Urinary bladder (tissue), 4 donors: Measurements from ENCODE around the gene TMCC2. TPM values are rescaled to one million over a fixed set of nuclear protein-coding genes. Genes with fewer than 3 reads are reported as not detected.
A peak's percentile ranks its signal among the peaks of the same experiment; 100 is the strongest.

ENCODE experiments used
- DNase-seq: peaks from one replicate; pipeline ENCODE4 v3.0.0-alpha.2; 2015; ENCODE audit errors: extremely low spot score
- H3K27ac ChIP-seq: one replicate; pipeline ENCODE4 v1.5.1; 2013; ENCODE audit warnings: low read depth, mild to moderate bottlenecking, moderate library complexity
- H3K36me3 ChIP-seq: one replicate; pipeline ENCODE4 v1.6.1; 2013; ENCODE audit warnings: mild to moderate bottlenecking, moderate library complexity; ENCODE audit not compliant: insufficient read depth
- H3K4me1 ChIP-seq: one replicate; pipeline ENCODE4 v1.6.1; 2013; ENCODE audit warnings: mild to moderate bottlenecking, moderate library complexity; ENCODE audit not compliant: insufficient read depth
- H3K4me3 ChIP-seq: one replicate; pipeline ENCODE4 v1.5.1; 2013; ENCODE audit warnings: low read depth, low read length
- WGBS: extraction: QIAGEN DNeasy Blood & Tissue Kit; methylation state at CpG from one replicate; pipeline ENCODE4 v1.1.7; 2013; 5-methylcytosine and 5-hydroxymethylcytosine counted together
- polyA plus RNA-seq: library from polyadenylated mRNA; stranded (reverse); fragments of 200-250 nt; gene quantifications from one replicate; pipeline ENCODE4 v1.2.3, GENCODE V29; 2013
- total RNA-seq: library from RNA; depleted of rRNA; stranded (reverse); fragments of >200 nt; gene quantifications from one replicate; pipeline ENCODE4 v1.2.3, GENCODE V29; 2014
- donor health status: healthy with polysubstance abuse.
- donor health status: healthy.

The TMCC2 gene
- total and polyA plus RNA-seq, 2 donors, result 2.7 to 4.4 TPM

DNA sequence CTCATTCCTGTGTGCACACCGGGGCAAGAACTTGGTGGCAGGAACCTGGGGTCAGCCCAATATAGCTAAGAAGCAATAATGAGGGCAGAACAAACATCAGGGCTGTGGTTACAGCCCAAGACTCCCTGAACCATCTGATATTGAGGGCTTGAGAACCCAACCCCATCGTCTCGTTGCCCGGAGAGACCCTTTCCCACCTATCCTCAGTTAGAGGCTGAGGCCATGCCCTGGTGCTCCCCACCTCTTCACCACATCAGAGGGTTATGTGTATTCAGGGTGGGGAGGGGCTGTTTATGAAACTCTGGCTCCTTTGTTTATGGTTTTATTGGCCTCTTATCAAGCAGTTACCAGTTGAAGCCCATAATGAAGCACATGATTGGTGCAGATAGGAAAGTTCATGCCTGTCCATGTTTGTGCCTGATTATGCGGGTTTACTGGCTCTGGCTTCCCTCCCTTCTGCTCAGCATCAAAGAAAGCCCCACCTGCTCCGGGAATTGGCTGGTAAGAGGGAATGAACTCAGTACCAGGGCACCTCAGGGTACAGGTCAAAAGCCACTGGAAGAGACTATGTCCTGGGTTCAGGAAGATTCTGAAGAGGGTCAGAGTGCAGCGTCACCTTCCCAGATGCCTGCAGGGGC, 79.3 kb downstream of the TMCC2 start:
- H3K4me3 ChIP-seq, result no peak overlapping the region
- H3K27ac ChIP-seq, result no peak overlapping the region
- DNase-seq, result no peak
- H3K4me1 ChIP-seq, result no peaks in the 10 kb centered on the region
- H3K36me3 ChIP-seq, result no peaks in the 10 kb centered on the region
- WGBS, result 87% methylated on average over 7 of the region's 7 CpGs

DNA sequence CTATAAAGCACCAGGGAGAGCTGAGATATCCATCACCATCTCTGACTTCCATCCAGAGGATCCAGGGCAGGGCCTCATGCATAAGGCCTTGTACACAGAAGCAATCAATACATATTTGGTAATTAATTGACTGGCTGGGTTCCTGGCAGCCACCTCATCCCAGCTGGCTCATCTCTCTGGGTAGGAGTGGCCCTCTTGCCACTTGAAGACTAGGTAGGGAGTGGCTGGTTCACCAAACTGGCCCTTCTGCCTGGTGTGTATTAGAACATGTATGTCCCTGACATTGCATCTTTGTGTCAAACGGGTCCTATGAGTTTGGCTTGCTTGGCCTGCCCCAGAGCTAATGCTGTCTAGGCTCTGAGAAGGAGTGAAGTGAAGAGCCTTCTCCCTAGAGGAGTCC, 82.0 kb downstream of the TMCC2 start:
- H3K4me3 ChIP-seq, result no peak overlapping the region
- H3K27ac ChIP-seq, result no peak overlapping the region
- WGBS, result 76% methylated on average over 1 of the region's 1 CpG
- no peaks in the 10 kb centered on the region for H3K4me1 ChIP-seq
- H3K36me3 ChIP-seq, result no peaks in the 10 kb centered on the region
- DNase-seq, result no peak

DNA sequence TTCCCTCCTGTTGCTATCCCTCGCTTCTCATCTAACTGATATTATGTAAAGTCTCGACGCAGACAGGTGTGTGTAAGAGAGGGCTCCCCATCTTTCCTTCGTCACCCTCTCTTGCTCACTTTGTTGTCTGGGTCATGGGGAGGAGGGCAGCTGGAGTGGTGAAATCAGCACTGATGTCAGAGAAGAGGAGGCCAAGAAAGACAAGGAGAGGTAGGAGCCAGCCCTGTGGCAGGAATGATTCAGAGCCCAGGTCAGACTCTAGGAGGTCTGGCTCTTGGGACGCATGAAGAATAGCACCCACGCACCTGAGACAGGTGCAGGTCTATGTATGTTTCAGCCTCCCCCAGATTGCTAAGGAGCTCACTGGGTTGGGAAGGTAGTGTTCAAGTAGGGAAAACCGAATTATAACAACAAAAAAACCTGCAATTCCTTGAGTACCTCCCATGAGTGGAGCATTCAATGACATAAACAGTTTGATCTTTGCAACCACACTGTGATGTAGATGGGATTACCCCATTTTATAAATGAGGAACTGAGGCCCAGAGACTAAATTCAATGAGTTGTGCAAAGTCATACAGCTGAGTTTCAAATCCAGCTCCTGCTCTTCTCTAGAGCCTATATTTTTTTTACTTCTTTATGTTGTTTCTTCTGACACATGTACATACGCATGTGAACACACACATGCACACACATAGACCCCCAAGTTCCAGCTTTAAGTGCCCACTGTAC, 83.4 kb downstream of the TMCC2 start:
- no peak overlapping the region for H3K27ac ChIP-seq
- no peak overlapping the region for H3K4me3 ChIP-seq
- H3K4me1 ChIP-seq, result no peaks in the 10 kb centered on the region
- WGBS, result 97% methylated on average over 8 of the region's 8 CpGs
- no peaks in the 10 kb centered on the region for H3K36me3 ChIP-seq
- DNase-seq, result no peak

DNA sequence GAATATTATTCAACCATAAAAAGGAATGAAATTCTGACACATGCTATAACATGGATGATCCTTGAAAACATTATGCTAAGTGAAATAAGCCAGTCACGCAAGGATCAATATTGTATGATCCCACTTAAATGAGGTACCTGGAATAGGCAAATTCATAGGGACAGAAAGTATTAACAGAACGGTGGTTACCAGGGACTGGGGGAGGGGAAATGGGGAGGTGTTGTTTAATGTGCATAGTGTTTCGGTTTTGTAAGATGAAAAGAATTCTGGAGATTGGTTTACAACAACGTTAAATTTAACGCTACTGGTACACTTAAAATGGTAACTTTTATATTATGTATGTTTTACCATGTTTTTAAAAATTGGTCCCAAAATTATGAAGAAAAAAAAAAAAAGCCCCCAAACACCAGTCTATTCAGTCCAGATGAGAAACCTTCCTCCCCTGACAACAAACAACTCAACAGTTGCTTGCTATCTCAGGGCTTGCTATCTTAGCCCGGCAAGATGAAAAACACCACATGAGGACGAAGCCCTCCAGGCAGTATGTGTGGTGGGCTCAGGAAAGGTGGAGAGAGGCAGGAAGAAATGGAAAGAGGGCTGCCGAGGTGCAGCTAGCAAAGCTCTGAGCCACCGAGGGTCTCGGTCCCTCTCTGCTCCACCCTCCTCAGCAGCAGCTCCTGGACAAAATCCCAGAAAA, 85.3 kb downstream of the TMCC2 start:
- Histone ChIP-seq H3K27ac (no peak overlapping the region), H3K36me3 (no peaks in the 10 kb centered on the region), H3K4me3 (no peak overlapping the region), H3K4me1 (peaks cover 2% of the 10 kb centered on the region)
- no peak for DNase-seq
- WGBS, result 76% methylated on average over 10 of the region's 10 CpGs

DNA sequence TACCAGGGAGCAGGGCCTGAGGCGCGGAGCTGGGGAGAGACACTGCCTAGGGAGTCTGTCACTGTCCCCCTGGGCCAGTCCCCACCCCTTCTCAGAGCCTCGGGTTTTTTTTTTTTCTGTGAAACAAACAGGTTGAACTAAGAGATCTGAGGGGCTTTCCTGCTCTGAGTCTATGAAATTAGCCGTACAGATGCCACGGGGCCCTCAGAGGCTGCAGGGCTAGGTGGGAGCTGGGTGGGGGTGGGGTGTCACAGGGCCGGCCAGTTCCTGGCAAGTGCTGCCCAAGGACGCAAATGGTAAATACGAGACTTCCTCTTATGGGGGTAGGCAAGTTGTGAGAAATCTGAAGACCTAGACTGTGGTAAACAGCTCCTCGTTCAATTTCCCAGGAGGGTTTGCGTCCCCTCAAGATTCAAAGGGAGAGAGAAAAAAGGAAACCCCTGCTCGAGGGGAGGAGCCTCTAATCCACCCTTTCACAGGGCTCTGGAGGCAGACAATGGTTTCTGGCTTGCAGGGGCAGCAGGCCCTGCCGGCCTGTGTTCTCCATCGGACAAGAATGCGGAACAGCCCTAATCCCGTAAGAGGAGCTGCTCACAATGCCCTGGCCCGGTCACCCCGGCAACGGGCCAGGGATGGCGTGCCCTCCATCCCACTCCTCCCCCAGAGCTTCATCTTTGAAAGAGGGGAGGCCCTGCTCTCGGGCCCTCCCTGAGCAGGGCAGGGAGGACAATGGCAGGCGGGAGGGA, 86.0 kb downstream of the TMCC2 start:
- WGBS, result 27% methylated on average over 21 of the region's 21 CpGs

DNA sequence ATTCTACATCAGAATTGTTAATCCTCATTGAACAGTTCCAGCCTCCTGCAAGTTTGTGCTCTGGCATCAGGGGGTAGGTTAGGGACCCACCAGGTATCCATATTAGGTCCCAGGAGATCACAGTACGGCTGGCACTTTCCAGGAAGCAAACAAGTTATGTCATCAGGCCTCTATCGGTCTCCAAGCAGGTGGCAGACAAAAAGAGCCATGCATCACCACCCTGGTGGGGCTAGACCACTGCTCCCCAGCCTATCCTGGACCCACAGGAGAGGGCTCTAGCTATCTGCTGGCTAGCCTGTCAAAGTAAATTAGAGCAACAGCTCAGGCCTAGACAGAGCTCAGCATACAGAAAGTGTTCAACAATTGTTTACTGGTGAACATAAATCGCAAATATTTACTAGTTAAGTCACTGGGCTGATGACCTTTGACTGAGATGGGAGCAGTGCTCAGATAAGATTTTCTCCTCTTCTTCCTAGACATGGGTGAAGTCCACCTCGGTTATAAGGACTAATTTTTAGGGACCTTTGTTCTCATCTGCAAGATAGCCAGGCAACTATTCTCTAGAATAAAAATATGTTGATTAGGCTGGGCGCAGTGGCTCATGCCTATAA, 87.4 kb downstream of the TMCC2 start:
- Histone ChIP-seq H3K4me1 (peaks cover 2% of the 10 kb centered on the region), H3K36me3 (no peaks in the 10 kb centered on the region), H3K4me3 (no peak overlapping the region), H3K27ac (no peak overlapping the region)
- WGBS, result 86% methylated on average over 5 of the region's 5 CpGs
- DNase-seq, result no peak

More for the DNA sequence above, 86.0 kb downstream of the TMCC2 start:
- H3K4me3 ChIP-seq, result no peak overlapping the region
- H3K27ac ChIP-seq, result peak overlapping the region; percentile 15
- H3K36me3 ChIP-seq, result no peaks in the 10 kb centered on the region
- peaks cover 2% of the 10 kb centered on the region for H3K4me1 ChIP-seq
- DNase-seq, result peak; percentile 42

DNA sequence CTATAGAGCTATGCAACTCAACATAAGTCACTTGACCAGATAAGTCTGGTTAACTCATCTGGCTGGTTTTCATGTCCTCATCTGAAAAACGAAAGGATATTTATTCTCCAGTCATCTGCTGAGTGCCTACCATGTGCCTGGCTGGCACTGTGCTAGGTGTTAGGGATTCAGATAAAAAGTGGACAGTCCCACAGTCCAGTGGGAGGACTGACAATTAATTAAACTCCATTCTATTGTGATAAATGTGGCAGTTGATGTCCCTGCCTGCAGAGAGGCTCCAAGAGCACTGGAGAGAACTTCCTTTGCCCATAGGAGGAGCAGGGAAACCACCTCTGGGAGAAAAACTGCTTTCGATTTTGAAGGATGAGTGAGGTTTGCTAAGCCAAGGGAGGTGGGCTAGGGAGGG, 88.4 kb downstream of the TMCC2 start:
- WGBS, result 62% methylated on average over 2 of the region's 2 CpGs
- H3K36me3 ChIP-seq, result no peaks in the 10 kb centered on the region
- no peak overlapping the region for H3K27ac ChIP-seq
- H3K4me1 ChIP-seq, result peaks cover 2% of the 10 kb centered on the region
- H3K4me3 ChIP-seq, result no peak overlapping the region
- DNase-seq, result no peak

DNA sequence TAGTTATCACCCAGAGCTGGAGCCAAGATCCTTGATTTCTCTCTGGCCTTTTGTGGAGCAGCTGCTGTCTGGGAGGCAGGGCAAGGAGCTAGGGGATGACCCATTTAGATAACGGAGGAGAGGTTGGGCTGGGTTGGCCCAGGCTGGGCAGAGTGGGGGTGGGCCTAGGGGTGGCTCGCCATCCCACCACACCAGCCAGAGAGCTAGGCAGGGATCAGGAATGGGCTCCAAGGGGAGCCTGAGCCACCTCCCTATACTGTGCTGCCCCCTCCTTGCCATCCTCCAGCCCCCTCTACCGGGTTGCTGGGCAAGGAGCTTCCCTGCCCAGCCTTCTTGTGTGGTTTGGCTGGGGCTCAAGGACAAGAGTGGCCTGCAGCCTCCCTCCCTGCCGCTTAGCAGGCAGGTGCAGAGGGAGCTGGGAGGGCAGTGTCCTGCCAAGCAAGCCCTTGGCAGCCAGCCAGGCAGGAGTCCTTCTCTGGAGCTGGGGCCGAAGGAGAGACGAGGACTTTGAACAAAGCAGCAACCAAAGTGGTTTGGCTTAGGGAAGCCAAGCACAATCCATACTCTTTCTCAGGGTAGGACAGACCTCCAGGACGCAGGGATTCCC, 89.7 kb downstream of the TMCC2 start:
- no peak for DNase-seq

DNA sequence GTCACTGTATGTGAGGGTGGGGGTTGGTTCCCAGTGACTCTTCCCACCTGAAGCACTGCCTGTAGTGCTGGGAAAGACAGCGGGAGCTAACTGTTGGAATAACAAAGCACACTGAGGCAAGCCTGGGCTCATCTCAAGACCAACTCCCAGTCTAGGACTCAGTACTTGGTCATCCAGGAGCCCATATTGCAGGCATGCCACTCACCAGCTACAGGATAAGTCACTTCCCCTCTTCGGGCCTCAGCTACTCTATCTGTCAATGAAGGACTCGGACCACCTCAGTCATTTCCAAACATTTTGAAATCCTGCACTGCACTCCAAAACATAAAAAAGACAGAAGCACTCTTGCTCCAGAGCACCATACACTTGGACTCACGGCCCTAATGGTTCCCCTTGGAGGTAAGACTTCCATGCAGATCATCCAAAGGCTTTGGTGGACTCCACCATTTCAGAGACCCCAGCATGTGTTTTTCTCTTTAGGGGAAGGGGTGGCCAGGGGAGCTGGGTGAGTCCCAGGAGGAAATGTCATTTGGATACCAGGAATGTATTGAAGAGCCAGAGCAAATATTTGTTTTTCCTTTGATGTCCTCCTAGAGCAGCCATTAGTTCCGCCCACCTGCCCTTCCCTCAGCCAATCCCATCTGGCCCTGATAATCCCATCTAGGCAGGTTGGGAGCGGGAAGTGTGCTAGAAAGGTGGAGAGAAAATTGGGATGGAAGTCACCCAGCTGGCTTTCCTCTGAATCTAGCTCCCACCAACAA, 90.7 kb downstream of the TMCC2 start:
- H3K27ac ChIP-seq, result no peak overlapping the region
- WGBS, result 92% methylated on average over 6 of the region's 6 CpGs
- H3K36me3 ChIP-seq, result no peaks in the 10 kb centered on the region
- no peak for DNase-seq
- peaks cover 2% of the 10 kb centered on the region for H3K4me1 ChIP-seq
- H3K4me3 ChIP-seq, result no peak overlapping the region

More for the DNA sequence above, 89.7 kb downstream of the TMCC2 start:
- Histone ChIP-seq H3K4me3 (no peak overlapping the region), H3K36me3 (no peaks in the 10 kb centered on the region), H3K4me1 (peaks cover 2% of the 10 kb centered on the region), H3K27ac (no peak overlapping the region)
- 32% methylated on average over 7 of the region's 7 CpGs for whole genome bisulfite sequencing

DNA sequence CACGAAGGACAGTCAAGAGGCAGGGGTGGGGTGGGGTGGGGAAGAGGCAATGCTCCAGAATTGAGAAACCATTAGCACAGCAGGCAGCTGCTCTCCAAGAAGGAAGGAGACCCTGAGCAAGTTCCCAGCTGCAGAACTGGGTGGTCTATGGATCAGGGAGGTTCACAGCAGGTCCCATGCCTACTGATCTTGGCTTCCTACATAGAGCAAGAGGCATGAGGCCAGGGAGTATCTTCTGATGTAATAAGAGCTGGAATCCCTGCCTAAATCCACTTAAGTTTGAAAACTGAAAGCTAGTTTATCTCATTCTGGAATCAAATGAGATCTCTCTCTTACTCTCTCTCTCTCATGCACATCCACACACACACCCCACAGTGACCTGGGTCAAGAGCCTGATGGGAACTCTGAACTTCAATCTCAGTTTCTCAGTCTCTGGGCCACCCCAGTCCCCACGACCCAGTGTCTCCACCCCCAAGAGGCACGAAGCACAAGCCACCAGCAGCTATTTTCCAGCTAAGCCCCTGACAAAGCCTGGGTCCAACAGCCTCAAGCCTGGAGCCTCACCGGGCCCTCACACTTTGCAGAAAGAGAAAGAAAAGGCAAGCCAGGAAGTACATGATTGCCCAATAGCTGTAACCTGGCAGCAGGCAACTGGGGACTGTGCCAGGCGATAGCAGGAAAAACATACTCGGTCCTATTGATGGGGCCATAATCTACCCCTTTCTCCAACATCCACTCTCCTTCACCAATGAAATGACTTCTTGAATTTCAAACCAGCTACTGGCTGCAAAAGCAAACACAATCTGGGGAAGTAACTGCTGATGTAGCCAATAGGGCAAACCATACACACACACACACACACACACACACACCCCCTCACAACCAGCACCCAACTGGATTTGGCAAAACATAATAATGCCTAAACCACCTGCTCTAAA, 91.6 kb downstream of the TMCC2 start:
- Histone ChIP-seq H3K4me3 (no peak overlapping the region), H3K36me3 (no peaks in the 10 kb centered on the region), H3K27ac (no peak overlapping the region), H3K4me1 (peaks cover 2% of the 10 kb centered on the region)
- WGBS, result 56% methylated on average over 6 of the region's 6 CpGs
- no peak for DNase-seq

DNA sequence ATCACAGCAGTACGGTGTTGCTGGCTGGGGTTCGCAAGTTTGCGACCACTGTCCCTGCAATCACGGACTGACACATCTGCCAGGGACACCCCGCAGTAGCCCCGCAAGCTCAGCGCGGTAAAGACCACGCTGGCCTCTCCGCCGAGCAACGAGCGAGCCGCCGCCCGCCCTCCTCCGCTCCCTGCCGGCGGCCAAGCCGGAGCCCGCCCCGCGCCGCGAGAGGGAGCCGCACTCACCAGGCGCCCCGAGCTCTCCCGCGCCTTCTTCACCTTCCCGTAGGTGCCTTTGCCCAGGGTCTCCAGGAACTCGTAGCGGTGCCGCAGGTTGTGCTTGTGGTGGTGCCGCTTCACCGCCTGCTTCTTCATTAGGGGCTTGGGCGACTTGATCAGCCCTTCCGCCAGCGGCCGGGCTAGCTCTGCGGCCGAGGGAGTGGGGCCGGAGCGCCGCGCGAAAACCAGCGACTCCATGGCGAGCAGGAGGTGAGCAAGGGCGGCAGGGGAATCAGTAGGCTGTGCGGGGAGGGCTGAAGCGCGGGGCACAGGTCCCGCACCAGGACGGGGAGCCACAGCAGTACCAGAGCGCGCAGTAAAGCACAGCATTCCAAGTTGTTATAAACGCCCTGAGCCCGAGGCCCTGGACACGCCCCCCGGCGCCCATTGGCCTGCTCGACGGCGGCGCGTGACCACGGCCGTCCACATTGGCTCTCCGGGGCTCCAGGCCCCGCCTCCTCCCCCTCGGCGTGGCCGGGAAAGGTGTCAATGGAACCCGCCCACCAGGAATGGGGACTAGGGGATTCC, 93.6 kb downstream of the TMCC2 start, which contains the start of gene NUAK2:
Gene NUAK2 (minus strand): TSS at position 584 of the 797 bp plus-strand sequence. CDS start 117 bp downstream, at position 467.
- Histone ChIP-seq H3K4me1 (peaks cover 2% of the 10 kb centered on the region), H3K4me3 (peak within 1 kb of the TSS; percentile 67), H3K36me3 (no peaks in the 10 kb centered on the region), H3K27ac (peak within 1 kb of the TSS; percentile 24)
- peak; percentile 35 for DNase-seq
- under 1% methylated on average over 75 of the region's 75 CpGs for WGBS
